ENCODE measurements around the gene CD68. TPM values are rescaled to one million over a fixed set of nuclear protein-coding genes. Genes with fewer than 3 reads are reported as not detected.

CD68 gene
- total RNA-seq, 1 donor from 2014 or later: 1.6 TPM

- Mint-ChIP-seq H3K36me3 (ENCODE audit: low read depth, unreplicated experiment) (no peaks in the 10 kb centered on the region), H3K27me3 (ENCODE audit: unreplicated experiment) (peaks cover 2% of the 10 kb centered on the region), H3K4me3 (ENCODE audit: unreplicated experiment) (no peak overlapping the region), H3K27ac (ENCODE audit: unreplicated experiment) (no peak overlapping the region), H3K4me1 (ENCODE audit: unreplicated experiment) (no peaks in the 10 kb centered on the region), H3K9me3 (ENCODE audit: unreplicated experiment) (no peaks in the 10 kb centered on the region)
- TF ChIP-seq, protein P1, sequence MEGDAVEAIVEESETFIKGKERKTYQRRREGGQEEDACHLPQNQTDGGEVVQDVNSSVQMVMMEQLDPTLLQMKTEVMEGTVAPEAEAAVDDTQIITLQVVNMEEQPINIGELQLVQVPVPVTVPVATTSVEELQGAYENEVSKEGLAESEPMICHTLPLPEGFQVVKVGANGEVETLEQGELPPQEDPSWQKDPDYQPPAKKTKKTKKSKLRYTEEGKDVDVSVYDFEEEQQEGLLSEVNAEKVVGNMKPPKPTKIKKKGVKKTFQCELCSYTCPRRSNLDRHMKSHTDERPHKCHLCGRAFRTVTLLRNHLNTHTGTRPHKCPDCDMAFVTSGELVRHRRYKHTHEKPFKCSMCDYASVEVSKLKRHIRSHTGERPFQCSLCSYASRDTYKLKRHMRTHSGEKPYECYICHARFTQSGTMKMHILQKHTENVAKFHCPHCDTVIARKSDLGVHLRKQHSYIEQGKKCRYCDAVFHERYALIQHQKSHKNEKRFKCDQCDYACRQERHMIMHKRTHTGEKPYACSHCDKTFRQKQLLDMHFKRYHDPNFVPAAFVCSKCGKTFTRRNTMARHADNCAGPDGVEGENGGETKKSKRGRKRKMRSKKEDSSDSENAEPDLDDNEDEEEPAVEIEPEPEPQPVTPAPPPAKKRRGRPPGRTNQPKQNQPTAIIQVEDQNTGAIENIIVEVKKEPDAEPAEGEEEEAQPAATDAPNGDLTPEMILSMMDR (IDR thresholded peaks at IDR 0.05; ENCODE audit: unreplicated experiment): no peak
- no peak for DNase-seq (ENCODE audit: low spot score)
Observed at GRCh38 chr17:7541074-7541621, 38.3 kb upstream of the CD68 start.

GRCh38 chr17:7544911-7545310, 34.5 kb upstream of the CD68 start:
- H3K27me3 Mint-ChIP-seq (ENCODE audit: unreplicated experiment): peaks cover 4% of the 10 kb centered on the region

DNA sequence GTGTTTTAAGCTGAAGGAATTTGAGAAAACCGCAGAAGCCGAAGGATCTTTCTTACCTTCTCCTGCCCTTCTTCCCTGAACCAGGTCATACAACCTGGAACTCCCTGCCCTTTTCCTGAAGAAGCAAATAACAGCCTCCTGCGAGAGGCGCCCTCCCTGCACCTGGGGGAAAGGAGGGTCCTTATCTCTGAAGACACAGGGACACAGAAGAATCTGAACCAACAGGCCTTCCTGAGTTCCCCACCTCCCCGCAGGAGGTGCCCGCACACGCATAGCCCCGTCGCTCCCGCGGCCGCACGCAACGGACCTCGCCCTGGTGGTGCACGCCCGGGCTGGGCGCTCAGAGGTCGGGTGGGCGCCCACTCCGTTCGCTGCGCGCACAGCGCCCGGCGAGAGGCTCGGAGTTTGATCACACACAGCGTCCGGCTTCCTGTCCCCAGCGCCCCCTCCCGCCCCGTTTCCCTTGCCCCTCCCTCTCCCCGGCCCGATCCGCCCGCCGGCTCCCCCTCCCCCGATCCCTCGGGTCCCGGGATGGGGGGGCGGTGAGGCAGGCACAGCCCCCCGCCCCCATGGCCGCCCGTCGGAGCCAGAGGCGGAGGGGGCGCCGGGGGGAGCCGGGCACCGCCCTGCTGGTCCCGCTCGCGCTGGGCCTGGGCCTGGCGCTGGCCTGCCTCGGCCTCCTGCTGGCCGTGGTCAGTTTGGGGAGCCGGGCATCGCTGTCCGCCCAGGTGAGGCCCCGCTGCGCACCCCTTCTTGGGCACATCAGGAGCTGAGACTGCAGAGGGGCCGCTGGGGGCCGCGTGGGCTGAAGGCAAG, 30.6 kb upstream of the CD68 start, which contains the start of gene TNFSF12:
TNFSF12 (plus strand) TSS at position 474 of the 816 bp plus-strand sequence; CDS start at position 570, 96 bp downstream.
- peak; percentile 44 for DNase-seq (ENCODE audit: low spot score)
- Mint-ChIP-seq H3K9me3 (ENCODE audit: unreplicated experiment) (no peaks in the 10 kb centered on the region), H3K27ac (ENCODE audit: unreplicated experiment) (no peak within 1 kb of the TSS), H3K36me3 (ENCODE audit: low read depth, unreplicated experiment) (peaks cover 3% of the 10 kb centered on the region), H3K4me1 (ENCODE audit: unreplicated experiment) (peaks cover 18% of the 10 kb centered on the region), H3K4me3 (ENCODE audit: unreplicated experiment) (peak within 1 kb of the TSS; percentile 83), H3K27me3 (ENCODE audit: unreplicated experiment) (peaks cover 6% of the 10 kb centered on the region)
- TF ChIP-seq, protein P1 (IDR thresholded peaks at IDR 0.05; ENCODE audit: unreplicated experiment): no peak

More at GRCh38 chr17:7544911-7545310, 34.5 kb upstream of the CD68 start:
- Mint-ChIP-seq H3K4me3 (ENCODE audit: unreplicated experiment) (no peak overlapping the region), H3K4me1 (ENCODE audit: unreplicated experiment) (peaks cover 8% of the 10 kb centered on the region), H3K9me3 (ENCODE audit: unreplicated experiment) (no peaks in the 10 kb centered on the region), H3K36me3 (ENCODE audit: low read depth, unreplicated experiment) (no peaks in the 10 kb centered on the region), H3K27ac (ENCODE audit: unreplicated experiment) (no peak overlapping the region)
- TF ChIP-seq, protein P1 (IDR thresholded peaks at IDR 0.05; ENCODE audit: unreplicated experiment): no peak
- no peak for DNase-seq (ENCODE audit: low spot score)

DNA sequence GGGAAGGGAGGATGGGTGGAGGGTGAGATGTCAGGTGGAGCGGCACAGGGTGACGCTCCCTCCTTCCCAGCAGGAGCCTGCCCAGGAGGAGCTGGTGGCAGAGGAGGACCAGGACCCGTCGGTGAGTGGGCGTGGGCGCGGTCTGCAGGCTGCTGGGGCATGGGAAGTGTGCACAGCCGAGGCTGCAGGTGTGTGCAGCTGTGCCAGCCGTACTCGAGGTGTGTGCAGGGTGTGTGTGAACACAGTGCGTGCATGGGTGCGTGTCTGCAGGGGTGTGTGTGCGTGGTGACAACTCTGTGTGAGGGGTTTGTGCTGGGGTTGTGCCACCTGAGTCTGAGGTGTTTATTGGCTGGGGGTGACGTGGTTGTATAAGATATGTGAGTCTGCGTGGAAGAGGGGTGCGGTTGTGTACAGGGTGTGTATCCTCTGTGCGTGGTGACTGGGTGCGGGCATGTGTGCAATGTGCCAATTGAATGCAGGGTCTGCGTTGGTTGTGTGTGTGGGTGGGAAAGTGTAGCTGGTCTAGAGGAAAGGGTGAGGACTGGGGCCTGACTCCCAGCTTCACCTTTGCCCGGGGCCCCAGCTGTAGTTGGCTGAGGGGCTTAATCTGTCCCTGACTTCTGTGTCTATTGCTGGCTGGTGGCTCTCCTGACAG, 29.9 kb upstream of the CD68 start:
- no peak overlapping the region for H3K27ac Mint-ChIP-seq (ENCODE audit: unreplicated experiment)
- H3K4me1 Mint-ChIP-seq (ENCODE audit: unreplicated experiment): peaks cover 18% of the 10 kb centered on the region
- H3K36me3 Mint-ChIP-seq (ENCODE audit: low read depth, unreplicated experiment): peaks cover 3% of the 10 kb centered on the region
- peaks cover 6% of the 10 kb centered on the region for H3K27me3 Mint-ChIP-seq (ENCODE audit: unreplicated experiment)
- no peak for DNase-seq (ENCODE audit: low spot score)
- peak overlapping the region; percentile 80 for H3K4me3 Mint-ChIP-seq (ENCODE audit: unreplicated experiment)
- H3K9me3 Mint-ChIP-seq (ENCODE audit: unreplicated experiment): no peaks in the 10 kb centered on the region
- TF ChIP-seq, protein P1 (IDR thresholded peaks at IDR 0.05; ENCODE audit: unreplicated experiment): no peak
